A549 (cell line): ENCODE results near the gene CCNB1IP1. TPM values are rescaled to one million over a fixed set of nuclear protein-coding genes. Genes with fewer than 3 reads are reported as not detected.
A peak's percentile ranks its signal among the peaks of the same experiment; 100 is the strongest.

Source experiments
- ATAC-seq, 2 experiments: fragments of 200-7000 bp in 1 of 2; fragments of >200 bp in 1 of 2; cut with Nextera tagmentation in 1 of 2; cut with Tn5 transposase in 1 of 2; 3 replicates each; pipeline versions ENCODE4 v1.8.0 to v1.9.1; 2018 to 2020; ENCODE audit warnings: mild to moderate bottlenecking in 1 of 2, moderate library complexity in 1 of 2
- CTCF ChIA-PET: fragments of 300-600 bp; sonication (Branson Sonifier 250); formaldehyde crosslinking; extraction: SDS; loops from one replicate; lab custom pipeline; 2021; ENCODE audit warnings: antibody characterized with exemption, inconsistent platforms; lab: Yijun Ruan, JAX
- POLR2A ChIA-PET: fragments of 350-600 bp; formaldehyde crosslinking; extraction: SDS; loops from one replicate; lab custom pipeline; 2021; ENCODE audit warnings: antibody characterized with exemption, inconsistent platforms; lab: Yijun Ruan, JAX
- DNase-seq, 2 experiments: peaks; one replicate each; pipeline versions ENCODE4 v3.0.0 to v3.0.0-alpha.2; 2011 to 2016; ENCODE audit warnings: low read depth in 1 of 2, low spot score in 1 of 2
- FAIRE-seq: peaks from 2 replicates; lab custom pipeline; 2011; peaks lifted over from hg19 to GRCh38; lab: Jason Lieb, UNC
- H3K27ac ChIP-seq, 2 experiments: fragments of >200 bp; sonication (Bioruptor Twin); formaldehyde crosslinking; 3 replicates each; pipeline ENCODE4 v1.5.1; 2016 to 2017
- H3K4me1 ChIP-seq: fragments of >200 bp; sonication (Bioruptor Twin); formaldehyde crosslinking; 3 replicates; pipeline ENCODE4 v1.6.1; 2016
- H3K4me2 ChIP-seq: fragments of >200 bp; sonication (Bioruptor Twin); formaldehyde crosslinking; 3 replicates; pipeline ENCODE4 v1.6.1; 2016
- H3K4me3 ChIP-seq: fragments of >200 bp; sonication (Bioruptor Twin); formaldehyde crosslinking; 3 replicates; pipeline ENCODE4 v1.5.1; 2016
- H3K9me3 ChIP-seq: fragments of >200 bp; sonication (Bioruptor Twin); formaldehyde crosslinking; 3 replicates; pipeline ENCODE4 v1.6.1; 2016
- CBX8 ChIP-seq: fragments of 200-600 bp; sonication (generic); IDR thresholded peaks from 2 replicates; pipeline ENCODE4 v1.6.1; 2016
- EHMT2 ChIP-seq: fragments of 200-600 bp; sonication (generic); IDR thresholded peaks from 2 replicates; pipeline ENCODE4 v1.6.1; 2016; ENCODE audit warnings: antibody characterized with exemption, low read depth, mild to moderate bottlenecking, moderate library complexity
- HES2 ChIP-seq: fragments of >200 bp; sonication (Bioruptor Twin); formaldehyde crosslinking; IDR thresholded peaks from 2 replicates; pipeline ENCODE4 v1.6.1; 2016
- HOXB13 ChIP-seq: fragments of 250-450 bp; sonication (Bioruptor Pico); IDR thresholded peaks from 2 replicates; pipeline ENCODE4 v1.5.0; 2020; ENCODE audit warnings: low read depth, mild to moderate bottlenecking, moderate library complexity
- MAFK ChIP-seq: fragments of 450-650 bp; IDR thresholded peaks from 2 replicates; pipeline ENCODE4 v1.6.1; 2014; ENCODE audit not compliant: partially characterized antibody
- MAZ ChIP-seq: fragments of 150-350 bp; IDR thresholded peaks from 2 replicates; pipeline ENCODE4 v1.6.1; 2014; ENCODE audit warnings: antibody characterized with exemption, low read depth, low read length, borderline replicate concordance
- NPAS2 ChIP-seq: fragments of 250-450 bp; sonication (Bioruptor Pico); IDR thresholded peaks from 2 replicates; pipeline ENCODE4 v1.8.0; 2022; ENCODE audit warnings: mild to moderate bottlenecking, moderate library complexity, borderline replicate concordance
- NR3C1 ChIP-seq: fragments of >200 bp; sonication (Bioruptor Twin); formaldehyde crosslinking; IDR thresholded peaks from 3 replicates; pipeline ENCODE4 v1.6.1; 2017
- POLR2A ChIP-seq: IDR thresholded peaks from 2 replicates; pipeline ENCODE4 v1.6.1; 2012; ENCODE audit warnings: mild to moderate bottlenecking, low read length
- POLR2AphosphoS2 ChIP-seq: conservative IDR thresholded peaks from 2 replicates; pipeline ENCODE4 v1.6.1; 2012; ENCODE audit warnings: low read length, improper control_type of control experiment, inconsistent platforms
- RAD21 ChIP-seq, 2 experiments: fragments of >200 bp in 1 of 2; sonication (Bioruptor Twin) in 1 of 2; formaldehyde crosslinking in 1 of 2; IDR thresholded peaks in 1 of 2; conservative IDR thresholded peaks in 1 of 2; 2 replicates in 1 of 2; 3 replicates in 1 of 2; pipeline ENCODE4 v1.6.1; 2012 to 2018; ENCODE audit warnings: inconsistent platforms in 1 of 2
- SMC3 ChIP-seq: fragments of >200 bp; sonication (Bioruptor Twin); formaldehyde crosslinking; IDR thresholded peaks from 3 replicates; pipeline ENCODE4 v1.6.1; 2018; ENCODE audit warnings: inconsistent platforms
- SREBF2 ChIP-seq: fragments of 450-650 bp; IDR thresholded peaks from 2 replicates; pipeline ENCODE4 v1.6.1; 2014; ENCODE audit warnings: mild to moderate bottlenecking, moderate library complexity
- ZC3H11A ChIP-seq: fragments of 450-650 bp; IDR thresholded peaks from 2 replicates; pipeline ENCODE4 v1.6.1; 2014; ENCODE audit warnings: antibody characterized with exemption, mild to moderate bottlenecking
- WGBS: methylation state at CpG from one replicate; pipeline ENCODE4 v1.1.6; 2017; ENCODE audit errors: missing lambda C conversion rate; 5-methylcytosine and 5-hydroxymethylcytosine counted together
- polyA plus RNA-seq, 4 experiments: library from polyadenylated mRNA; depleted of rRNA in 3 of 4; stranded (reverse); fragments of >200 nt; fragmentation: RNase III in 1 of 4; extraction: RNeasy Plus Mini Kit Qiagen cat#74134 plus additional on column Dnase treatment in 1 of 4; gene quantifications; 2 replicates in 3 of 4; 3 replicates in 1 of 4; pipeline ENCODE4 v1.2.3, GENCODE V29; 2011 to 2017
- TF ChIP-seq, protein P1 (sequence below): fragments of 200-600 bp; sonication (generic); IDR thresholded peaks from 2 replicates; pipeline ENCODE4 v1.6.1; 2016; ENCODE audit warnings: antibody characterized with exemption, mild to moderate bottlenecking, moderate library complexity
- TF ChIP-seq, protein P2 (sequence below): IDR thresholded peaks from 2 replicates; pipeline ENCODE4 v1.6.1; 2012

Gene CCNB1IP1
- polyA plus RNA-seq, 2 of the 4 experiments (the other 2 are of a cell fraction), result 30.8 to 121 TPM

GRCh38 chr14:20346713-20347112 lies 13.6 kb upstream of the CCNB1IP1 start (continued):
- TF ChIP-seq, protein P1, sequence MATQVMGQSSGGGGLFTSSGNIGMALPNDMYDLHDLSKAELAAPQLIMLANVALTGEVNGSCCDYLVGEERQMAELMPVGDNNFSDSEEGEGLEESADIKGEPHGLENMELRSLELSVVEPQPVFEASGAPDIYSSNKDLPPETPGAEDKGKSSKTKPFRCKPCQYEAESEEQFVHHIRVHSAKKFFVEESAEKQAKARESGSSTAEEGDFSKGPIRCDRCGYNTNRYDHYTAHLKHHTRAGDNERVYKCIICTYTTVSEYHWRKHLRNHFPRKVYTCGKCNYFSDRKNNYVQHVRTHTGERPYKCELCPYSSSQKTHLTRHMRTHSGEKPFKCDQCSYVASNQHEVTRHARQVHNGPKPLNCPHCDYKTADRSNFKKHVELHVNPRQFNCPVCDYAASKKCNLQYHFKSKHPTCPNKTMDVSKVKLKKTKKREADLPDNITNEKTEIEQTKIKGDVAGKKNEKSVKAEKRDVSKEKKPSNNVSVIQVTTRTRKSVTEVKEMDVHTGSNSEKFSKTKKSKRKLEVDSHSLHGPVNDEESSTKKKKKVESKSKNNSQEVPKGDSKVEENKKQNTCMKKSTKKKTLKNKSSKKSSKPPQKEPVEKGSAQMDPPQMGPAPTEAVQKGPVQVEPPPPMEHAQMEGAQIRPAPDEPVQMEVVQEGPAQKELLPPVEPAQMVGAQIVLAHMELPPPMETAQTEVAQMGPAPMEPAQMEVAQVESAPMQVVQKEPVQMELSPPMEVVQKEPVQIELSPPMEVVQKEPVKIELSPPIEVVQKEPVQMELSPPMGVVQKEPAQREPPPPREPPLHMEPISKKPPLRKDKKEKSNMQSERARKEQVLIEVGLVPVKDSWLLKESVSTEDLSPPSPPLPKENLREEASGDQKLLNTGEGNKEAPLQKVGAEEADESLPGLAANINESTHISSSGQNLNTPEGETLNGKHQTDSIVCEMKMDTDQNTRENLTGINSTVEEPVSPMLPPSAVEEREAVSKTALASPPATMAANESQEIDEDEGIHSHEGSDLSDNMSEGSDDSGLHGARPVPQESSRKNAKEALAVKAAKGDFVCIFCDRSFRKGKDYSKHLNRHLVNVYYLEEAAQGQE, result no peak
- TF ChIP-seq SMC3 (no peak), CBX8 (no peak)

GRCh38 chr14:20345366-20345765 lies 12.3 kb upstream of the CCNB1IP1 start:
- no peaks in the 10 kb centered on the region for H3K9me3 ChIP-seq
- H3K4me2 ChIP-seq, result no peak overlapping the region
- FAIRE-seq, result no peak
- no peak overlapping the region for H3K27ac ChIP-seq
- H3K4me3 ChIP-seq, result no peak overlapping the region
- ChIA-PET CTCF (interaction anchor here (1.0 to 5.1 kb wide), 2 partner anchors 19 to 264 kb away, joined by 3 to 60 read pairs; no protein-coding TSS in a partner anchor), POLR2A (no interaction called here)
- WGBS, result 87% methylated on average over 1 of the region's 1 CpG
- no peak for DNase-seq
- peaks cover 5% of the 10 kb centered on the region; the same call in 1 of the 3 replicates for H3K4me1 ChIP-seq
- no peak for ATAC-seq
- TF ChIP-seq MAFK, result peak; percentile 55
- no peak for TF ChIP-seq POLR2AphosphoS2

DNA sequence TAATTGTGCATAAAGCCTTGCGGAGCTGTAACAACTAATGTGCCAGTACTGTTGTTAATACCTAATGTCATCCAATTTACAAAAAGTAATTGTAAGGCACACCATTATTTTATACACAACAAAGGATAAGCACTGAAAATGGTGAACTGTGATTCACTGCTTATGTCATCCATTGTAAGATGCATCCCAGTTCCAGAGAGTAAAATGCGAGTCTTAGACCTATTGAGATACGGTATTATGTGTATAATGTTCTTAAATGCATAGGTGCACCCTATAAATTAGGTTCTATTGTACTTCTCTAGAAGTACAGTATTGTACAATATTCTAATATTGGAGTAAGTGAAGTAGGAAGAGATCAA lies 10.8 kb upstream of the CCNB1IP1 start:
- WGBS, result 1% methylated on average over 3 of the region's 3 CpGs
- CTCF ChIA-PET, result interaction anchor here (0.6 to 5.1 kb wide), 7 partner anchors 11 to 276 kb away, joined by 3 to 60 read pairs (median 4); partner anchors contain the start of gene CCNB1IP1
- peak overlapping the region; percentile 70 for H3K4me2 ChIP-seq
- no peak for FAIRE-seq
- no peak; a peak in 1 of 6 replicates for ATAC-seq
- POLR2A ChIA-PET, result interaction anchor here (0.6 to 3.5 kb wide), 15 partner anchors 11 to 339 kb away, joined by 3 to 53 read pairs (median 6); partner anchors contain the start of genes APEX1, CCNB1IP1, OSGEP and PIP4P1
- no peak for DNase-seq
- peak overlapping the region; percentile 82 for H3K4me3 ChIP-seq
- peaks cover 5% of the 10 kb centered on the region; the same call in 1 of the 3 replicates for H3K4me1 ChIP-seq
- peak overlapping the region; percentile 89 to 91 for H3K27ac ChIP-seq
- TF ChIP-seq RAD21 (conservative IDR thresholded peaks at IDR 0.05 in 1 of 2, IDR thresholded peaks at IDR 0.05 in 1 of 2), result no peak
- TF ChIP-seq, protein P1, result no peak; the same call in 1 of the 2 replicates
- TF ChIP-seq, protein P2, sequence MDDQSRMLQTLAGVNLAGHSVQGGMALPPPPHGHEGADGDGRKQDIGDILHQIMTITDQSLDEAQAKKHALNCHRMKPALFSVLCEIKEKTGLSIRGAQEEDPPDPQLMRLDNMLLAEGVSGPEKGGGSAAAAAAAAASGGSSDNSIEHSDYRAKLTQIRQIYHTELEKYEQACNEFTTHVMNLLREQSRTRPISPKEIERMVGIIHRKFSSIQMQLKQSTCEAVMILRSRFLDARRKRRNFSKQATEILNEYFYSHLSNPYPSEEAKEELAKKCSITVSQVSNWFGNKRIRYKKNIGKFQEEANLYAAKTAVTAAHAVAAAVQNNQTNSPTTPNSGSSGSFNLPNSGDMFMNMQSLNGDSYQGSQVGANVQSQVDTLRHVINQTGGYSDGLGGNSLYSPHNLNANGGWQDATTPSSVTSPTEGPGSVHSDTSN, result no peak
- TF ChIP-seq HES2, result no peak
- no peak for TF ChIP-seq MAZ
- no peak for TF ChIP-seq POLR2A
- TF ChIP-seq NPAS2 (CRISPR knock-in tag), result no peak
- TF ChIP-seq SMC3, result no peak
- TF ChIP-seq SREBF2, result no peak
- no peak for TF ChIP-seq EHMT2
- TF ChIP-seq HOXB13 (CRISPR knock-in tag), result no peak
- no peak for TF ChIP-seq NR3C1
- no peak for TF ChIP-seq POLR2AphosphoS2
- TF ChIP-seq ZC3H11A, result no peak
- H3K9me3 ChIP-seq, result no peaks in the 10 kb centered on the region
